LHCN-M2 (cell line): Measurements from ENCODE around the gene KLKB1. TPM values are rescaled to one million over a fixed set of nuclear protein-coding genes. Genes with fewer than 3 reads are reported as not detected.
A peak's percentile ranks its signal among the peaks of the same experiment; 100 is the strongest.
"Not testable (repeated sequence)": the region's sequence is repeated elsewhere in the genome, so short reads cannot be mapped to it uniquely, and the experiment has no call there.

Experiments
- DNase-seq: peaks from one replicate; pipeline ENCODE4 v3.0.0-alpha.2; 2012; ENCODE audit warnings: low read depth
- total RNA-seq: library from RNA; depleted of rRNA; stranded (reverse); fragments of >200 nt; gene quantifications from 2 replicates; pipeline ENCODE4 v1.2.3, GENCODE V29; 2014

The KLKB1 gene
- total RNA-seq, 1 experiment from 2014 or later, result not detected

GRCh38 chr4:186226521-186227189, 652 bp upstream of the KLKB1 start:
- DNase-seq, result no peak

GRCh38 chr4:186227744-186228513, 622 bp downstream of the KLKB1 start:
- DNase-seq, result no peak

GRCh38 chr4:186228514-186228894, 1.2 kb downstream of the KLKB1 start:
- no peak for DNase-seq

DNA sequence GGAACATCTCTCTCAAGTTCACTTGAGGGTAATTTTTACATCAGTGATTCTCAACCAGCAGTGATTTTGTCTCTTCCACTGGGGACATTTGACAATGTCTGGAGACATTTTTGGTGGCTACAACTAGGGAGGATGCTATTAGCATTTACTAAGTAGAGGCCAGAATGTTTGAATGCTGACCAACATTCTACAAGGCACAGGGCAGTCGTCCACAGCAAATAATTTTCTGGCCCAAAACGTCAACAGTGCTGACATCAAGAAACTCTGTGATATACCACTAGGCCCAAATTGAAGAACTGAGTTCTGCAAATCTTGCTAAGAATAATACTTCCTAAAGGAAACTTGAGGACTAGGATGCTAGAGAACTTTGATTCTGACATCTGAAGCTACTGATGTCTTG, 7.1 kb downstream of the KLKB1 start:
- DNase-seq, result no peak

DNA sequence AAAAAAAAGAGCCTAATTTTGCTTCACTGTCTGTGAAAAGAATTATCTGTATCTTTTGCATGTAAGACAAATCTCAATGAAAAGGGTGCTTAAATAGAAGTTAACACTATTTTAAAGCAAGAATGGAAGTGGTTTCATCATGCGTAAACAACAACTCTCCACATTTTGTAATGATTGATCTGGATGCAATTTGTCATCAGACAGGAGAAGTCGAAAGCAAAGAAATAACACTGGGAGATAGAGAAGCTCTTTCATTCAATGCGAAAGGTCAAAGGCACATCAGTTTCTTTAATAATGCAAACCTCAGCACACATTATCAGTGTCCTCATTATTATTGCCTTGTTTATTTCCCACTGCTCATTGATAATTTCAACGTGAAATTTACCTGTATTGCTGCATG, 8.8 kb downstream of the KLKB1 start:
- no peak for DNase-seq

DNA sequence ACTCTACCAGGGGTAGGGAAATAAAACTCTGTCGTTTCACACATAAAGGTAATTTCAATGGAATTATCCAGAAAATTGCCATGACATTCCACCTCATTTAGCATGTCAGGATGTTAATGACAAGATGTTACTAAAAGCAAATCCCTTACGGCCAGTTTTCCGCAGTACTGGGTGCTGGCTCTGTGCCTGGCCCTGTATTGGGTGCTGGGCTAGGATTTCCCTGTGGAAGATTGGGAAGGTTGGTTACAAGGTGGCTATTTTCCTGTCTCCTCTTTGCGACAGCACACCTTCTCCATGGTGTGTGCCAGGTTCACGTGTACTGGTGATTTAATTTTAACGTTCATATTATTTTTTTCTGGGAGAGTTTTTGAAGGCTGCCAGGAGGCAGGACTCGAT, 13.1 kb downstream of the KLKB1 start:
- DNase-seq, result no peak

GRCh38 chr4:186240848-186241491, 13.7 kb downstream of the KLKB1 start:
- no peak for DNase-seq

- no peak for DNase-seq
Measured at GRCh38 chr4:186241616-186242015, 14.3 kb downstream of the KLKB1 start.

GRCh38 chr4:186242031-186242430, 14.7 kb downstream of the KLKB1 start:
- DNase-seq, result not testable (repeated sequence)

DNA sequence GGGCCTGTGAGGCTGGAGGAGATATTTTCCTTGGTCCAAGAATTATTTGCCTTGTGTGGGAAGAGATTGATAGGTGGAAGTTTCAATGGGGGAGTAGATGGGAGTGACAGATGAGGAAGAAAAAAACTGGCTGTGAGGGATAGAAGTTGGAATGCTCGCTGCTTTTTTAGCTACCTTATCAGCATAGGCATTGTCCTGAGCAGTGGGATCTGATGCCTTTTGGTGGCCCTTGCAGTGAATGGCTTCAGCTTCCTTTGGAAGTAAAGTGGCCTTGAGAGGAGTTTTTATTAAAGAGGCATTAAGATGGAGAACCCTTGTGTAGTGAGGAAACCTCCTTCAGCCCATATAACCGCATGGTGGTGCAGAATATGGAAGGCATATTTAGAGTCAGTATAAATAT, 16.0 kb downstream of the KLKB1 start:
- DNase-seq, result no peak

GRCh38 chr4:186244835-186245234, 17.5 kb downstream of the KLKB1 start:
- DNase-seq, result no peak

GRCh38 chr4:186247062-186247752, 19.9 kb downstream of the KLKB1 start:
- not testable (repeated sequence) for DNase-seq

DNA sequence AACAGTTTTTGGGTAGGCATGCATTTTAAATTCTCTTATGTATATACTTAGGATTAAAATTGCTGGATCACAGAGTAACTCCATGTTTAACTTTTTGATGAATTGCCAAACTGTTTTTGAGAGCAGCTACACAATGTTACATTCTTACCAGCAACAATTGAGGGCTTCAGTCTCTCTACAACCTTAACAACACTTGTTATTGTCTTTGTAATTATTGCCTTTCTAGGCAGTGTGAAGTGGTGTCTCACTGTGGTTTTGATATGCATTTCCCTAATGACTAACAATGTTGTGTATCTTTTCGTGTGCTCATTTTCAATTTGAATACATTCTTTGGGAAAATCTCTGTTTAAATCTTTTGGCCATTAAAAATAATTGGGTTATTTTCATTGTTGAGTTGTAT, 21.3 kb downstream of the KLKB1 start:
- DNase-seq, result no peak

- no peak for DNase-seq
Measured at GRCh38 chr4:186249785-186250754, 22.8 kb downstream of the KLKB1 start.

DNA sequence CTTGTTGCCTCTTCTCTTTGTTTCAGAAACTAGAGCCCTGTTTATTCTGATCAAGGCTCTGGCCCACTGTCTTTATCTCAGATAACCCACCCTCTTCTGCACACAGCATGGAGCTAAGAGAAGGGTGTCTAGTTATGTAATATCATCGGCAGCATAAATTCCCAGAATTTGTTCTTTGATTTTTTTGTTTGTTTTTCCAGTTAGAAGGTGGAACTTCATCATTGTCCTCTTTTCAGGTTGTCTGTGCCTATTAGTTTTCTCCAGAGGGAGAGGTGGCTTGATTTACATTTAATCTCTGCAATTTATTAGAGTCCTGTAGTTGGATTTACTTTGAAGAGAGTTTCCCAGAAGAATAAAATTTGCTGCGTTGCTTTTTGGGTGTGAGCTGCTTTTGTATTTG, 23.5 kb downstream of the KLKB1 start:
- DNase-seq, result no peak

DNA sequence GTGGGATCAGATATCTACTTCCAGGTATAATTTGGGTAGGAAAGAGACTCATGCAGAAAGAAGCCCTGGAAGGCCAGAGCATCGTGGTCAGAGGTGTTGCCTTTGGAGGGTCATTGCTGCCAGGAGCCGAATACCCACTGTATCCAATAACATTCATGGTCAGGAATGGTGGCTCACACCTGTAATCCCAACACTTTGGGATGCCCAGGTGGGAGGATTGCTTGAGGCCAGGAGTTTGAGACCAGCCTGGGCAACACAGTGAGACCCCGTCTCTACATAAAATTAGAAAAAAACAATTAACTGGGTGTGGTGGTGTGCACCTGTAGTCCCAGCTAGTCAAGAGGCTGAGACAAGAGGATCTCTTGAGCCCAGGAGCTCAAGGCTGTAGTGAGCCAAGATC, 27.8 kb downstream of the KLKB1 start:
- no peak for DNase-seq

DNA sequence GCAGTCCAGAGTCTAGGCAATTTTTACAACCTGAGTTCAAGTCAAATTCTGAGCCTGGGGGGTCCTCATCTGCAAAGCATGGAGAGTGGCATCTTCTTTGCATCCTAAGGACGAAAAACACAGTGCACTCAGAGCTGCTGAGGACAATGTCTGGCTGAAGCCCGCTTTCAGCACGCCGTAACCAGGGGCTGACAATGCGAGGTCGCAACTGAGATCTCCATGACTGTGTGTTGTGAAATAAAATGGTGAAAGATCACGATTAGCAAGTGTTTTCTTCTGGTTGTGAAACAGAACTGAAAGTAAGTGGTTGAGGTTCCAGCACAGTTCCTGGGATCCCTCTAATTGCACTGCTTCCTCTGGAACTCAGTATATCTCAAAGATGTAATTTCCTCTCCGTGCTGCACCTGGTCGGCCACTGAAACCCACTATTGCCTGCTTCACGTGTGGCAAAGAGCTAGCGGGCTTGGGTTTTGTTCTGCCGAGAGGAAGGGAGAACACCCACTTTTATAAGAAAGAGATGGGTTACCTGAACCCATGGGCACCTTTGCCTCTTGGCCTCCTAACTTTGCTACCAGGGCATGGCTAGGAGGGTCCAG, 31.0 kb downstream of the KLKB1 start:
- no peak for DNase-seq

GRCh38 chr4:186260117-186260503, 32.8 kb downstream of the KLKB1 start:
- DNase-seq, result no peak

- DNase-seq, result peak; percentile 13
Measured at GRCh38 chr4:186260504-186261448, 33.5 kb downstream of the KLKB1 start.
